Measurements from ENCODE around the gene CYP1A1. TPM values are rescaled to one million over a fixed set of nuclear protein-coding genes. Genes with fewer than 3 reads are reported as not detected.

The CYP1A1 gene
- total and polyA plus RNA-seq, 2 of the 13 experiments (the other 11 are each of a cell fraction or from before 2014, with no cell fraction given) = 7.9 to 8.0 TPM

GRCh38 chr15:74767167-74768098 is 42.1 kb upstream of the CYP1A1 start:
- ATAC-seq = no peak
- Histone ChIP-seq H3K36me3 (replicated peaks in 1 of 2; ENCODE audit: control insufficient read depth in 1 of 2, insufficient read depth in 2 of 2, low read length in 2 of 2) (no peaks in the 10 kb centered on the region), H3K4me2 (ENCODE audit: low read depth, low read length) (no peak overlapping the region), H3K27me3 (ENCODE audit: control insufficient read depth in 1 of 2, insufficient read depth in 2 of 2, low read length in 2 of 2) (no peaks in the 10 kb centered on the region), H3K79me2 (ENCODE audit: insufficient read depth, low read length) (no peaks in the 10 kb centered on the region), H3K4me3 (replicated peaks in 1 of 3; ENCODE audit: insufficient read depth in 1 of 3, low read depth in 2 of 3, low read length in 3 of 3) (no peak overlapping the region), H4K20me1 (ENCODE audit: insufficient read depth, low read length) (no peaks in the 10 kb centered on the region), H2AFZ (ENCODE audit: low read length) (no peak overlapping the region), H3K4me1 (ENCODE audit: insufficient read depth, low read length) (peaks cover 23% of the 10 kb centered on the region), H3K9ac (ENCODE audit: insufficient read depth, low read depth, low read length) (no peak overlapping the region), H3K9me3 (ENCODE audit: low read length) (no peaks in the 10 kb centered on the region), H3K27ac (ENCODE audit: extremely low read length, insufficient read depth, low read length) (no peak overlapping the region)
- WGBS (ENCODE audit: low lambda C conversion rate) = 92% methylated on average over 10 of the region's 14 CpGs
- intact Hi-C loops (cut with micrococcal nuclease; ENCODE audit: unreplicated experiment) (loop anchor here (10.0 kb wide), 1 partner anchor 63 kb away; no protein-coding TSS in a partner anchor), in situ Hi-C loops (cut with HindIII; ENCODE audit: extremely low pct_ligation_motif_present, low pct_unique_long_range_greater_than_20kb) (loop anchor here (5.0 kb wide), 2 partner anchors 130 to 395 kb away; no protein-coding TSS in a partner anchor)
- BruUV-seq (replicated peaks) = no TSS peak
- ChIA-PET POLR2A (interaction anchor here (1.1 to 2.3 kb wide), 5 partner anchors 8 to 136 kb away, joined by 4 to 13 read pairs (median 9); partner anchors contain the start of gene CYP1A1), CTCF (ENCODE audit: low intra/inter-chr PET ratio, low total read pairs) (interaction anchor here (1.7 to 4.9 kb wide), 3 partner anchors 132 to 136 kb away, joined by 3 to 59 read pairs (median 12); no protein-coding TSS in a partner anchor)
- DNase-seq (ENCODE audit: low spot score) = no peak
- no peak for FAIRE-seq
- TF ChIP-seq ZSCAN20 (CRISPR knock-in tag; IDR thresholded peaks at IDR 0.05; ENCODE audit: borderline replicate concordance) = no peak
- no peak for TF ChIP-seq HBP1 (CRISPR knock-in tag; IDR thresholded peaks at IDR 0.05; ENCODE audit: low read depth)
- no peak for TF ChIP-seq ISX (CRISPR knock-in tag; conservative IDR thresholded peaks at IDR 0.05)
- no peak for TF ChIP-seq KLF16 (CRISPR knock-in tag; IDR thresholded peaks at IDR 0.05)
- TF ChIP-seq ZNF646 (CRISPR knock-in tag; IDR thresholded peaks at IDR 0.05) = no peak
- no peak for TF ChIP-seq ZNF263 (CRISPR knock-in tag; IDR thresholded peaks at IDR 0.05)
- TF ChIP-seq CENPX (CRISPR knock-in tag; IDR thresholded peaks at IDR 0.05) = no peak
- no peak for TF ChIP-seq MIXL1 (CRISPR knock-in tag; IDR thresholded peaks at IDR 0.05)
- no peak for TF ChIP-seq EED (CRISPR knock-in tag; IDR thresholded peaks at IDR 0.05)
- no peak for TF ChIP-seq ARNTL (CRISPR knock-in tag; IDR thresholded peaks at IDR 0.05)
